DMS53 (cell line): Measurements from ENCODE around the gene MEP1A.
"Not testable (repeated sequence)": the region's sequence is repeated elsewhere in the genome, so short reads cannot be mapped to it uniquely, and the experiment has no call there.

ENCODE experiments used
- DNase-seq: peaks from one replicate; lab custom pipeline; 2025; lab: John Stamatoyannopoulos, UW

MEP1A gene

GRCh38 chr6:46793138-46793537 lies at the start of gene MEP1A:
MEP1A (plus strand) TSS chr6:46793389; CDS start chr6:46793399, 10 bp downstream.
- DNase-seq, result no peak

GRCh38 chr6:46743425-46744158 lies 49.6 kb upstream of the MEP1A start:
- DNase-seq, result no peak

- not testable (repeated sequence) for DNase-seq
Measured at GRCh38 chr6:46744159-46744725, 48.9 kb upstream of the MEP1A start.

- DNase-seq, result no peak
Measured at GRCh38 chr6:46745973-46746372, 47.2 kb upstream of the MEP1A start.

GRCh38 chr6:46746696-46747095 lies 46.5 kb upstream of the MEP1A start, which contains the start of gene ANKRD66:
ANKRD66 (plus strand) TSS chr6:46746933; CDS start chr6:46751949, 5,016 bp downstream.
- peak; percentile 10 for DNase-seq

GRCh38 chr6:46748940-46749503 lies 44.2 kb upstream of the MEP1A start:
- DNase-seq, result no peak

- no peak for DNase-seq
Measured at GRCh38 chr6:46749731-46750130, 43.5 kb upstream of the MEP1A start.

- DNase-seq, result no peak
Measured at GRCh38 chr6:46751658-46752057, 41.5 kb upstream of the MEP1A start.

- DNase-seq, result no peak
Measured at GRCh38 chr6:46755865-46756264, 37.3 kb upstream of the MEP1A start.

- DNase-seq, result no peak
Measured at GRCh38 chr6:46756469-46757213, 36.5 kb upstream of the MEP1A start.

GRCh38 chr6:46757214-46757596 lies 36.0 kb upstream of the MEP1A start:
- DNase-seq, result no peak

GRCh38 chr6:46758960-46759753 lies 34.0 kb upstream of the MEP1A start:
- no peak for DNase-seq

GRCh38 chr6:46760925-46761324 lies 32.3 kb upstream of the MEP1A start:
- DNase-seq, result peak; percentile 54

- no peak for DNase-seq
Measured at GRCh38 chr6:46763466-46763865, 29.7 kb upstream of the MEP1A start.

GRCh38 chr6:46764280-46764679 lies 28.9 kb upstream of the MEP1A start:
- not testable (repeated sequence) for DNase-seq

GRCh38 chr6:46764961-46765360 lies 28.2 kb upstream of the MEP1A start:
- DNase-seq, result no peak

- no peak for DNase-seq
Measured at GRCh38 chr6:46772016-46772415, 21.2 kb upstream of the MEP1A start.

- no peak for DNase-seq
Measured at GRCh38 chr6:46772762-46773161, 20.4 kb upstream of the MEP1A start.

- DNase-seq, result peak; percentile 87
Measured at GRCh38 chr6:46773201-46773855, 19.9 kb upstream of the MEP1A start.

GRCh38 chr6:46774736-46775135 lies 18.5 kb upstream of the MEP1A start:
- DNase-seq, result not testable (repeated sequence)

GRCh38 chr6:46776070-46776712 lies 17.0 kb upstream of the MEP1A start:
- peak; percentile 35 for DNase-seq
